ENCODE data around the gene IQSEC3.

Gene IQSEC3

DNA sequence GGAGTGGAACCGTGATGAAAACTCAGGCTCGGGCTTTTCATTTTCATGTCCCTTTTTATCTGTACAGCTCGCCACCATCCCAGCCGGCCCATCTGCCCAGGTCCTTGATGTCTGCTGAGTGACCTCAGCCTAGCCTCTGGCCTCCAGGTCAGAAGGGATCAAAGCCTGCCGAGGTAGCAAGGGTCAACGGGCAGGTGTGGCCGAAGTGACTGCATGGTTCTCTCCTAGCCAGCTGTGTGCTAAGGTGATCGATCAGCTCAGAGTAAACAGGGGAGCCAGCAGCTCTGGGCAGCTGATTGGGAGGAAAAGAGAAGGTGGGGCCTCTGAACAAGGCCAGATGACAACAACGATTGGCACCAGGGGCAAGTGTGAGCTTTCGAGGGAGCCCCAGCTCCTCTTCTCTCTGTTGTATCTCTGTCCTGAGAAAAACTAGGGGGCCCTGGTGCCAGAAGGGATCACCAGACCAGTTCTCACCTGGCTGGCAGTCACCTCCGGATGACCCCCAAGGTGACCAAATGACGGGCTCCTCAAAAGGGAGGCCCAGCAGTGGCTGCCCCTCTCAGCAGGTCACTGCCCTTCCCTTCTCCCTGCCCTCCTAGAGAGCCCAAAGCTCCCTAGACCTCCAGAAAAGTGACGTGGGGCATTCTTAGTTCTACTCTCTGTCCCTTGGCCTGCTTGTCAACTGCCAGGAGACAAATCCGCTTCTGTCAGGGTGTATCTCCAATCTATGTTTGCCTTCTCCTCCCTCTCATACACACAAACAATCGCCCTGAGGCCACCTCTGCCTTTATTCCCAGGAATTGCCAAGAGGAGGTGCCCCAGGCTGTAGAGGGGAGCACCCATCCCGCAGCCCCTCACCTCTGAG, 143.9 kb downstream of the IQSEC3 start:
- H3K4me2 ChIP-seq (ENCODE audit: insufficient read depth, low read length), result no peak overlapping the region
- no peak overlapping the region for H3K4me3 ChIP-seq (ENCODE audit: low read depth in 1 of 2, low read length in 2 of 2)
- peaks cover 10% of the 10 kb centered on the region for H3K27me3 ChIP-seq (ENCODE audit: insufficient read depth, low read length, poor library complexity)
- H3K9ac ChIP-seq (ENCODE audit: low read depth, low read length), result no peak overlapping the region
- H3K79me2 ChIP-seq (ENCODE audit: insufficient read depth, low read length), result no peaks in the 10 kb centered on the region
- DNase-seq (no peak), ATAC-seq (ENCODE audit: insufficient read depth, low read depth) (no peak)
- no peaks in the 10 kb centered on the region for H3K4me1 ChIP-seq (ENCODE audit: insufficient read depth, low read length)
- no peak overlapping the region for H3K27ac ChIP-seq (ENCODE audit: low read length)
- TF ChIP-seq, protein P1, sequence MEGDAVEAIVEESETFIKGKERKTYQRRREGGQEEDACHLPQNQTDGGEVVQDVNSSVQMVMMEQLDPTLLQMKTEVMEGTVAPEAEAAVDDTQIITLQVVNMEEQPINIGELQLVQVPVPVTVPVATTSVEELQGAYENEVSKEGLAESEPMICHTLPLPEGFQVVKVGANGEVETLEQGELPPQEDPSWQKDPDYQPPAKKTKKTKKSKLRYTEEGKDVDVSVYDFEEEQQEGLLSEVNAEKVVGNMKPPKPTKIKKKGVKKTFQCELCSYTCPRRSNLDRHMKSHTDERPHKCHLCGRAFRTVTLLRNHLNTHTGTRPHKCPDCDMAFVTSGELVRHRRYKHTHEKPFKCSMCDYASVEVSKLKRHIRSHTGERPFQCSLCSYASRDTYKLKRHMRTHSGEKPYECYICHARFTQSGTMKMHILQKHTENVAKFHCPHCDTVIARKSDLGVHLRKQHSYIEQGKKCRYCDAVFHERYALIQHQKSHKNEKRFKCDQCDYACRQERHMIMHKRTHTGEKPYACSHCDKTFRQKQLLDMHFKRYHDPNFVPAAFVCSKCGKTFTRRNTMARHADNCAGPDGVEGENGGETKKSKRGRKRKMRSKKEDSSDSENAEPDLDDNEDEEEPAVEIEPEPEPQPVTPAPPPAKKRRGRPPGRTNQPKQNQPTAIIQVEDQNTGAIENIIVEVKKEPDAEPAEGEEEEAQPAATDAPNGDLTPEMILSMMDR (IDR thresholded peaks at IDR 0.05; ENCODE audit: borderline replicate concordance, extremely low read depth, low read length, poor library complexity, severe bottlenecking), result no peak
- TF ChIP-seq EZH2 (IDR thresholded peaks at IDR 0.05; ENCODE audit: borderline replicate concordance, low read depth, low read length, severe bottlenecking), result no peak
- no peaks in the 10 kb centered on the region for H3K9me3 ChIP-seq (ENCODE audit: insufficient read depth, low read length, severe bottlenecking)
- H2AFZ ChIP-seq (ENCODE audit: low read depth, low read length), result no peak overlapping the region
- H4K20me1 ChIP-seq (ENCODE audit: insufficient read depth, low read length), result 0 out of 2 replicates have a peak, but pooled peaks cover 3% of the 10 kb centered on the region
- no peaks in the 10 kb centered on the region for H3K36me3 ChIP-seq (ENCODE audit: insufficient read depth, low read length)

DNA sequence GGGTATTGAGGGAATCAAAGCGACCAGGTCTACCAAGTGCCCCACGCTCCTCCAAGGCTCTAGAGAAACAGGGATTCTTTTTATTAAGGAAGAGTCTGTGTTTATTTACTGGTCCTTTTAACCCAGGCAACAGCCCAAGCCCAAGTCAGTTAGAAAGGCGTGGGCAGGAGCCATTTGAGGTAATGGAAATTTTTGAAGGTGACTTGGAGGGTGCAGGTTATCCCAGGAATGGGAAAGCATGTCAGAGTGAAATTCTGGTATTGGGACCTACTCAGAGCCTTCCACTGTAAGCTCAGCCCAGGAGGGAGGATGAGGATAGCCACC, 144.5 kb downstream of the IQSEC3 start:
- Histone ChIP-seq H3K9ac (ENCODE audit: low read depth, low read length) (no peak overlapping the region), H3K27me3 (ENCODE audit: insufficient read depth, low read length, poor library complexity) (peaks cover 13% of the 10 kb centered on the region), H4K20me1 (ENCODE audit: insufficient read depth, low read length) (0 out of 2 replicates have a peak, but pooled peaks cover 3% of the 10 kb centered on the region), H2AFZ (ENCODE audit: low read depth, low read length) (no peak overlapping the region), H3K36me3 (ENCODE audit: insufficient read depth, low read length) (no peaks in the 10 kb centered on the region), H3K79me2 (ENCODE audit: insufficient read depth, low read length) (no peaks in the 10 kb centered on the region), H3K27ac (ENCODE audit: low read length) (no peak overlapping the region), H3K4me2 (ENCODE audit: insufficient read depth, low read length) (no peak overlapping the region), H3K4me3 (ENCODE audit: low read depth in 1 of 2, low read length in 2 of 2) (no peak overlapping the region), H3K9me3 (ENCODE audit: insufficient read depth, low read length, severe bottlenecking) (no peaks in the 10 kb centered on the region), H3K4me1 (ENCODE audit: insufficient read depth, low read length) (no peaks in the 10 kb centered on the region)
- ATAC-seq (ENCODE audit: insufficient read depth, low read depth), result no peak
- TF ChIP-seq EZH2 (IDR thresholded peaks at IDR 0.05; ENCODE audit: borderline replicate concordance, low read depth, low read length, severe bottlenecking), result no peak
- TF ChIP-seq, protein P1 (IDR thresholded peaks at IDR 0.05; ENCODE audit: borderline replicate concordance, extremely low read depth, low read length, poor library complexity, severe bottlenecking), result no peak
- no peak for DNase-seq

DNA sequence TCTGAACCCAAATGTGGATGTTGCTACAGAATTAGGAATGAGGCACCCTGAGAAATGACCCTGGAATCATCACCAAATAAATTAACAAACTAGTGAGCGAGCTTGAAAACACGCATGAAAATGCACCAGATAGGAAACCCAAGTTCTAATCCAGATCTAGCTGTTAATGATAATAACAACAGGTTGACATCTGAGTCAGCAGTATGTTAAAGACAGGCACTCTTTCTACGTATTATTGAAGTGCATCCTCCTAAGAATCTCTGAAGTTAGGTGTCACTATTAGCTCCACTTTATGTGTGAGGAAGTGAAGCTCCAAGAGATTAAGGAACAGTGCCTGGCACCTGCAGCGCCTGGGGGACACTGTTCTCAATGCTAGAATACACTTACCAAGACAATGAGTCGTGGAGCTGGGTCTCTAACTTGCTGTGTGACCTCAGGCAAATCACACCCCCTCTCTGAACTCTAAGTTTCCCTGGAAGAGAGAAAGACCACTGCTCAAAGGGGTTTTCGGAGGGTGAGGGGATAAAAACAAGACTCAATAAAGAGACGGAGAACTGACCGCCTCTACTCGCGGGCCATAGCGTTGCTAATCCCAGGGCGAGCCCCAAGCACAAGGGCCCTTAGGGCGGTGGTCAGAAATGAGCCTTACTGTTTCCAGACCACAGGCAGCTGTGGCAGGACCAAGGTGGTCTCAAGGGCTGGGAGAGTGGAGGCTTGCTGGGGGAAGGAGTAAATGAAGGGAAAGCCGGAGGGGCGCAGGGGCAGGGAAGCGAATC, 145.3 kb downstream of the IQSEC3 start:
- ATAC-seq (ENCODE audit: insufficient read depth, low read depth), result no peak
- Histone ChIP-seq H2AFZ (ENCODE audit: low read depth, low read length) (no peak overlapping the region), H3K4me2 (ENCODE audit: insufficient read depth, low read length) (no peak overlapping the region), H3K4me1 (ENCODE audit: insufficient read depth, low read length) (no peaks in the 10 kb centered on the region), H3K27ac (ENCODE audit: low read length) (no peak overlapping the region), H3K4me3 (ENCODE audit: low read depth in 1 of 2, low read length in 2 of 2) (no peak overlapping the region), H3K36me3 (ENCODE audit: insufficient read depth, low read length) (no peaks in the 10 kb centered on the region), H3K9ac (ENCODE audit: low read depth, low read length) (no peak overlapping the region), H4K20me1 (ENCODE audit: insufficient read depth, low read length) (0 out of 2 replicates have a peak, but pooled peaks cover 3% of the 10 kb centered on the region), H3K9me3 (ENCODE audit: insufficient read depth, low read length, severe bottlenecking) (no peaks in the 10 kb centered on the region), H3K27me3 (ENCODE audit: insufficient read depth, low read length, poor library complexity) (peaks cover 13% of the 10 kb centered on the region), H3K79me2 (ENCODE audit: insufficient read depth, low read length) (no peaks in the 10 kb centered on the region)
- no peak for DNase-seq
- TF ChIP-seq, protein P1 (IDR thresholded peaks at IDR 0.05; ENCODE audit: borderline replicate concordance, extremely low read depth, low read length, poor library complexity, severe bottlenecking), result no peak
- no peak for TF ChIP-seq EZH2 (IDR thresholded peaks at IDR 0.05; ENCODE audit: borderline replicate concordance, low read depth, low read length, severe bottlenecking)

Data from DND-41 (cell line).